HL-60 (cell line): ENCODE results near the gene POLN.

ENCODE experiments used
- DNase-seq, 2 experiments: peaks; one replicate each; pipeline ENCODE4 v3.0.0-alpha.2; 2010 to 2020; ENCODE audit warnings: low read depth in 1 of 2, low spot score in 1 of 2
- H3K27ac ChIP-seq: fragments of 250-450 bp; sonication (Bioruptor Pico); replicated peaks from 2 replicates; pipeline ENCODE4 v1.5.1; 2020; ENCODE audit warnings: mild to moderate bottlenecking, moderate library complexity
- H3K27me3 ChIP-seq: fragments of 250-450 bp; sonication (Bioruptor Pico); 2 replicates; pipeline ENCODE4 v1.5.1; 2021; ENCODE audit warnings: mild to moderate bottlenecking, moderate library complexity; ENCODE audit not compliant: insufficient read depth, poor library complexity, severe bottlenecking
- H3K4me3 ChIP-seq: replicated peaks from 2 replicates; pipeline ENCODE4 v1.5.1; 2011; ENCODE audit warnings: mild to moderate bottlenecking, control low read depth, low read length; ENCODE audit not compliant: insufficient read depth
- CTCF ChIP-seq: IDR thresholded peaks from one replicate; pipeline ENCODE4 v1.5.1; 2011; ENCODE audit warnings: low read length, control low read depth, inconsistent platforms; ENCODE audit not compliant: insufficient read depth
- GABPA ChIP-seq: IDR thresholded peaks from 2 replicates; pipeline ENCODE4 v1.6.1; 2012; ENCODE audit warnings: low read depth
- POLR2AphosphoS5 ChIP-seq: IDR thresholded peaks from 2 replicates; pipeline ENCODE4 v1.6.1; 2012; ENCODE audit warnings: low read depth
- REST ChIP-seq: IDR thresholded peaks from 2 replicates; pipeline ENCODE4 v1.6.1; 2012; ENCODE audit warnings: low read depth; ENCODE audit not compliant: insufficient replicate concordance
- SPI1 ChIP-seq: IDR thresholded peaks from 2 replicates; pipeline ENCODE4 v1.6.1; 2012; ENCODE audit warnings: low read depth, mild to moderate bottlenecking, borderline replicate concordance

Gene POLN

GRCh38 chr4:2104556-2105345 is 137.2 kb downstream of the POLN start:
- Histone ChIP-seq H3K27ac (no peak overlapping the region), H3K4me3 (no peak overlapping the region), H3K27me3 (no peaks in the 10 kb centered on the region)
- TF ChIP-seq GABPA (no peak), SPI1 (no peak), CTCF (no peak), POLR2AphosphoS5 (no peak), REST (no peak)
- no peak for DNase-seq

GRCh38 chr4:2103843-2104547 is 137.9 kb downstream of the POLN start:
- H3K27ac ChIP-seq = no peak overlapping the region
- no peaks in the 10 kb centered on the region for H3K27me3 ChIP-seq
- no peak for DNase-seq
- no peak overlapping the region for H3K4me3 ChIP-seq
- TF ChIP-seq SPI1 = peak; percentile 46; the same call in 1 of the 2 replicates
- no peak for TF ChIP-seq POLR2AphosphoS5

GRCh38 chr4:2103127-2103842 is 138.6 kb downstream of the POLN start:
- no peak overlapping the region for H3K27ac ChIP-seq
- no peak for DNase-seq
- no peaks in the 10 kb centered on the region for H3K27me3 ChIP-seq
- H3K4me3 ChIP-seq = no peak overlapping the region
- TF ChIP-seq GABPA (no peak), CTCF (no peak), POLR2AphosphoS5 (no peak), REST (no peak), SPI1 (no peak)
